ENCODE results near the gene MEGF10.

Gene MEGF10

GRCh38 chr5:127450046-127450445 is 159.4 kb downstream of the MEGF10 start:
- DNase-seq, result no peak

GRCh38 chr5:127451096-127451495 is 160.5 kb downstream of the MEGF10 start:
- DNase-seq, result no peak

- DNase-seq, result no peak
Measured at GRCh38 chr5:127452626-127453025, 162.0 kb downstream of the MEGF10 start.

GRCh38 chr5:127471211-127471610 is 180.6 kb downstream of the MEGF10 start:
- no peak for DNase-seq

GRCh38 chr5:127472700-127473099 is 182.1 kb downstream of the MEGF10 start:
- DNase-seq, result no peak

- DNase-seq, result no peak
Measured at GRCh38 chr5:127486471-127486870, 195.9 kb downstream of the MEGF10 start.

GRCh38 chr5:127492854-127493738 is 202.5 kb downstream of the MEGF10 start:
- DNase-seq, result no peak

GRCh38 chr5:127498548-127498947 is 208.0 kb downstream of the MEGF10 start:
- DNase-seq, result no peak

- DNase-seq, result no peak
Measured at GRCh38 chr5:127505905-127506304, 215.3 kb downstream of the MEGF10 start.

- DNase-seq, result no peak
Measured at GRCh38 chr5:127506616-127507015, 216.0 kb downstream of the MEGF10 start.

GRCh38 chr5:127508644-127509373 is 218.2 kb downstream of the MEGF10 start:
- no peak for DNase-seq
